ENCODE results near the gene ZNF345. TPM values are rescaled to one million over a fixed set of nuclear protein-coding genes. Genes with fewer than 3 reads are reported as not detected.

ZNF345 gene
- total RNA-seq (16.2 TPM), polyA plus RNA-seq (4.4 TPM)

DNA sequence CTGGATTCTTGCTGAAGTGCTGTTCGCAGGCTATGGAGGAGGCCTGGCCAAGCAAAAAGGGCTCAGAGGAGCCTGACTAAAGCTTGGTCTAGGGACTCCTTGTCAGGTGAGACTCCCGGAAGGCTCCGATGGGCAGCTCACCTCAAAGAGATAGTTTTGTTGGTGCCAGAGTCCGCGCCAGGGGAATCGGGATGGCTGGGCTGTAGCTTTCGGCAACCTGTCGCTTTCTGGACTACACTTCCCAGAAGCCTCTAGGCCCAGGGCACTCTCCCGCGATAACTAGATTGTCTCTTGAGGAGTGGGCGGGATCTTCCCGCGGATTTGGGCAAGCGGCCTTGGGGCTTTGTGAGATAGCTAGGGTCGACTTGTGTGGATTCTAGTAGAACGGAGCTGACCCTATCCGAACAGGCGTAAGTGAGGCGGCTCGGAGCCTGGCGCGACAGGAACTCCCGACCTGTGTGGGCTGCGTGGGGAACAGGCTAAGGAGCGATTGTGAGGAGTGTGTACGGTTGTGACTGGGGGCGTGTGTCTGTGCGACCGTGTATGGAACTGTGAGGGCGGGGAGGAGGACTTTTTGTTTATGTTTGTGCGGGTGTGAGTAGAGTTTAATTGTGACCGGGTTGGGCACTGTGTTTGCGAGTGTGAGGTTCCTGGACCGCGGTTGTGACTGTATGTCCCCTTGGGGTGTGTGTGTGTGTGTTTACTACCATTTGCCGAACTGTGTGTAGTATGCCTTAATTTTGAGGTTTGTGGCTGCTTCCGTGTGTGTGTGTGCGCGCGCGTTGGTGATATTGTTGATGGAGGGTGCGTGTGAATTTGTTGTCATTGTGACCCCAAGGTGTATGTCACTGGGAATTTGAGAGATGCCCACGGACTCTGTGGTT is at the start of gene ZNF345:
Gene ZNF345, plus strand, starts transcription at position 318 of the 884 bp plus-strand sequence. CDS start 25,955 bp downstream, outside the sequence.
- DNase-seq (ENCODE audit: extremely low spot score): peak; percentile 96
- peak within 1 kb of the TSS; percentile 78 for H3K4me3 ChIP-seq (ENCODE audit: low read depth, low read length)
- no peaks in the 10 kb centered on the region for H3K36me3 ChIP-seq (ENCODE audit: insufficient read depth)
- under 1% methylated on average over 43 of the region's 43 CpGs for WGBS
- H3K27ac ChIP-seq (ENCODE audit: low read depth): peak within 1 kb of the TSS; percentile 87
- no peaks in the 10 kb centered on the region for H3K4me1 ChIP-seq (ENCODE audit: insufficient read depth)

DNA sequence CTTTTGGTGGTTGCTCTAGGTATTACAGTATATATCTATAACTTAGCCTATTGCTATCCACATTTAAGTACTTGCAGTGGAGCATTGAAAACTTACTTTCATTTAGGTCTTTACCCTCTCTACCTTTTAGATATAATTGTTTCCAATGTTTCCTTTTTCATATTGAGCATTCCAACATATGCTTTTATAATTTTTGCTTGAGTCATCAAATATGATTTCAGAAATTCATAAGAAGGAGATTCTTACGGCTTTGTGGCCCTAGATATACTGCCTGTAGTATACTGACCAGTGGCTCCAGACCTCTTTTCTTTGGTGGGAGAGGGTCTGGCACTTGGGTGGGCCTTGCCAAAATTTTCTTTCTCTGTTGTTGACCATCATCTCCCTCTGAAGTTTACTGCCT is 45.3 kb upstream of the ZNF345 start:
- no peak overlapping the region for H3K27ac ChIP-seq (ENCODE audit: low read depth)
- H3K4me1 ChIP-seq (ENCODE audit: insufficient read depth): no peaks in the 10 kb centered on the region
- no peak for DNase-seq (ENCODE audit: extremely low spot score)
- H3K36me3 ChIP-seq (ENCODE audit: insufficient read depth): peaks cover 4% of the 10 kb centered on the region
- no peak overlapping the region for H3K4me3 ChIP-seq (ENCODE audit: low read depth, low read length)
- WGBS: 93% methylated on average over 1 of the region's 1 CpG

DNA sequence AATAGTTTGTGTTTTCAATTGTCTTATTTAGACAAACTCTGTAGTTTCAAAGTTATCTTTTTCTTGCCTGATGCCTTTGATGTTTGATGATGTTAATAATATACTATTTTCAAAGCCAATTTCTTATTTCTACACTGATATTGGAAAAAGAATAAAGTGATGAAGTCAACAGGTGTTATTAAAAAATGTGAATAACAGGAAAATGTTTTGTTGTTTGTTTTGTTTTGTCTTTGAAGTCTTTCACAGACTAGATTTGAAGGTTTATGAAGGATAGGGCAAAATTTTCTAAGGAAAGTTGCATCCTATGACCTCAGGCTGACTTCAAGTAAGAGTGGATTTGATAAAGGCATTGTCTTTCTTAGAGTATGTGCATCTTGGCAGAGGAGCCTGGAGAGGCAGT is 43.6 kb upstream of the ZNF345 start:
- DNase-seq (ENCODE audit: extremely low spot score): no peak
- H3K27ac ChIP-seq (ENCODE audit: low read depth): no peak overlapping the region
- H3K4me3 ChIP-seq (ENCODE audit: low read depth, low read length): no peak overlapping the region
- no peaks in the 10 kb centered on the region for H3K4me1 ChIP-seq (ENCODE audit: insufficient read depth)
- peaks cover 4% of the 10 kb centered on the region for H3K36me3 ChIP-seq (ENCODE audit: insufficient read depth)

DNA sequence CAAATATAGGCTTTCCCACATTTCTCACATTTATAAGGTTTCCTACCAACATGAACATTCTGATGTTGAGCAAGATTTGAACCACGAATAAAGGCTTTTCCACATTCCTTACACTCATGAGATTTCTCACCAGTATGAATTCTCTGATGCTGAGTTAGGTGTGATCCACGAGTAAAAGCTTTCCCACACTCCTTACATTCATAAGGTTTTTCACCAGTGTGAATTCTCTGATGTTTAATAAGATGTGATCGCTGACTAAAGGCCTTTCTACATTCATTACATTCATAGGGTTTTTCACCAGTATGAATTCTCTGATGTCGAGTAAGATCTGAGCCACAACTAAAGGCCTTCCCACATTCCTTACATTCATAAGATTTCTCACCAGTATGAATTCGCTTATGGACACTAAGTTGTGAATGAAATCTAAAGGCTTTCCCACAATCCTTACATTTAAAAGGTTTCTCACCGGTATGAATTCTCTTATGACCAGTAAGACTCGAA is 31.5 kb upstream of the ZNF345 start:
- no peaks in the 10 kb centered on the region for H3K4me1 ChIP-seq (ENCODE audit: insufficient read depth)
- peaks cover 23% of the 10 kb centered on the region for H3K36me3 ChIP-seq (ENCODE audit: insufficient read depth)
- WGBS: 98% methylated on average over 7 of the region's 7 CpGs
- H3K27ac ChIP-seq (ENCODE audit: low read depth): no peak overlapping the region
- DNase-seq (ENCODE audit: extremely low spot score): no peak
- H3K4me3 ChIP-seq (ENCODE audit: low read depth, low read length): no peak overlapping the region

DNA sequence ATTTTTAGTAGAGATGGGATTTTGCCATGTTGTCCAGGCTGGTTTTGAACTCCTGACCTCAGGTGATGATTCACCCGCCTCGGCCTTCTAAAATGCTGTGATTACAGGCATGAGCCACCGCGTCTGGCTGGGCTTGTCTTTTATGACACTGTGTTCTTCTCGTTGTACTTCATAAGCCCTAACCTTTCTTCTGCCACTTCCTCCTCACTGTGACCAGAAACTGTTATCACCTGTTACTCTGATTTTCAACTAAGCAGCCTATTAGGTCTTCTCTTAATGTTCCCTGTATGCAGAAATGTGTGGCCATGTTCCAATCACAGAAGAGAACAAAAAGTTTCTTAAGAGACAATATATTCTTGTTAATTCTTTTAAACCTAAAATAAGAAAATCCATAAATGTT is 28.9 kb upstream of the ZNF345 start:
- no peak overlapping the region for H3K4me3 ChIP-seq (ENCODE audit: low read depth, low read length)

DNA sequence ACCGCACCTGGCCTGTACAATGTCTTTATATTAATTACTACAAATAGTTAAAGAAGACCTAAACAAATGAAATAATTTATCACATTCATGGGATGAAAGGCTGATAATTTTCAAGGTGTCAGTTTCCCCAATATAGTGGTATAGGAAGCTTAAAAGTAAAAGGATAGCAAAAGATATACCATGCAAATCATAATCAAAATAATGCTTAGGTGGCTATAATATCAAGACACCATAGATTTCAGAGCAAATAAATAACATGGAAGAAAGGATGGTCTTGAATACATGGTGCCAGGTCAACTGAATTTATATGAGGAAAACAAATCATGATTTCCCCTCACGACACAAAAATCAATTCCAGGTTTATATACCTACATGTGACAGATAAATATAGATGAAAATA is 17.2 kb upstream of the ZNF345 start:
- peaks cover 2% of the 10 kb centered on the region for H3K4me1 ChIP-seq (ENCODE audit: insufficient read depth)
- no peak for DNase-seq (ENCODE audit: extremely low spot score)
- H3K27ac ChIP-seq (ENCODE audit: low read depth): no peak overlapping the region
- no peak overlapping the region for H3K4me3 ChIP-seq (ENCODE audit: low read depth, low read length)
- H3K36me3 ChIP-seq (ENCODE audit: insufficient read depth): peaks cover 7% of the 10 kb centered on the region
- 97% methylated on average over 2 of the region's 2 CpGs for WGBS

More for the DNA sequence above, 28.9 kb upstream of the ZNF345 start:
- 96% methylated on average over 5 of the region's 5 CpGs for WGBS
- H3K27ac ChIP-seq (ENCODE audit: low read depth): no peak overlapping the region
- H3K36me3 ChIP-seq (ENCODE audit: insufficient read depth): peaks cover 29% of the 10 kb centered on the region
- no peaks in the 10 kb centered on the region for H3K4me1 ChIP-seq (ENCODE audit: insufficient read depth)
- DNase-seq (ENCODE audit: extremely low spot score): no peak

DNA sequence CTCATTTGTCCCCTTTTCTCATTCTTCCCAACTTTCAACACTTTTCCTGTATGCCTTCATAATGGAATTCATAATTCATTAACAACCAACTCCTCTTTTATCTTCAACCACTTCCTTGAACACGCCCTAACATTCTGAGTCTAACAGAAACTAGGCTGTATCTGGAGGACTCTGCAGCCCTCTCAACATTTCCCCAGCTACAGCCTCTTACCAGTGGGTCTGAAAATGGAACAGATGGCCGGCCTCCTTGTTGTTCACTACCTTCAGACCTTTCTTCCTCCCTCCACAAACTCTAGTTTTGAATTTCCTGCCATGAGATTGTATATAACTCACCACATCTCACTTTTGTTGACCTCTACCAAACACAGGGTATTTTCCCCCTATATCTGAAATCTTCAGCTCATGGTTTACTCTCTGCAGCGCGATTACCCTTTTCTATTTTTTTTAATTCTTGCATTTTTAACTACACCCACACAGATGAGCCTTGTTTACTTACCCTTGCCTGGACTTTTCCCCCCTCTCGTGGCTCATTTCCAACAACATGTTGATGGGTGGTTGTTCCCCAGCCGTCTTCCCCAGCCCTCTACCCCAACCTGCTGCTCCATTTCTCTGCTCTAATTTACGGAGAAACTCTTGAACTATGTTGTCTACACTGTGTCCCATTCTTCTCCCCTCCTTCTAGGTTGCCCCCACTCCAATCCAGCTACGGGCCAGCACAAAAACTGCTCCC is 13.3 kb upstream of the ZNF345 start:
- Histone ChIP-seq H3K27ac (ENCODE audit: low read depth) (peak overlapping the region; percentile 86), H3K36me3 (ENCODE audit: insufficient read depth) (peaks cover 2% of the 10 kb centered on the region), H3K4me3 (ENCODE audit: low read depth, low read length) (peak overlapping the region; percentile 76), H3K4me1 (ENCODE audit: insufficient read depth) (peaks cover 2% of the 10 kb centered on the region)
- 21% methylated on average over 8 of the region's 8 CpGs for WGBS
- no peak for DNase-seq (ENCODE audit: extremely low spot score)

DNA sequence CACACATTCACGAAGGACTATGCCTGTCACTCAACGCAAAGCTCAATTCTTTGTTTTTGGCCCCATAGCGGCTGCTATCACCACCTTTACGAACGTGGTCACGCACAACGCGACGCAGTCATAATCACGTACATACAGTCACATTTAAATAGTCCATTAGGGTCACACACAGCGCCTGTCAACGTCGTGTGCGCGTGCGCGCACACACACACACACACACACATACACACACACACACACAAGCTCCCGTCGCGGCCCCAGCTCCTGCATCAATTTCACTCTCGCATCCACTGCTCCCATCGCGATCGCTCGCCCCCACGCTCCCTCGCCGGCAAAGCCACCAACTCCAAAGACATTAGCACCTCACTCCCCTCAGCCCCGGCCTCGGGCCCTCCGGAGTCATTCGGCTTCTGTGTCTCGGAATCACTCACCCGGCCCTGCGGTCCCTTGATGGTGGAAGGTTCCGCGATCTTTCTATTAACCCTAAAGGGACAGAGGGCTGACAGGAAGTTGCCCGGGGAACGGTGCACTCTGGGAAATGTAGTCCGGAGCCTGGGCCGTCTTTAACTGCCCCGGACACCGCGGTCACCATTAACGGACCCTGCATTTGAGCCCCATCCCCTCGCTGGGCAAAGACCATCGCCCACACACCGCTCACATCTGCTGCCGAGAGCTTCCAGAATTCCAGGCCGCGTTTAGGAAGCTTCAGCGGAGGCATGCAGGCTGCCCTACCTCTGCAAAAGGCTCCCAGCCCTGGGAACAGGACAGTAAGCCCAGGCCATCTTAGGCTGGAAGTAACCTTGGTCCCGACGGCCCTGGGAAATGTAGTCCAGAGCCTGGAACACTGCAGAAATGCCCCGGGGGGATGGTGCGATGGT is 12.5 kb upstream of the ZNF345 start, which contains the start of gene ZNF790:
Gene ZNF790, minus strand, starts transcription at position 482 of the 878 bp plus-strand sequence. CDS start 12,768 bp downstream, outside the sequence.
- peak within 1 kb of the TSS; percentile 86 for H3K27ac ChIP-seq (ENCODE audit: low read depth)
- H3K4me3 ChIP-seq (ENCODE audit: low read depth, low read length): peak within 1 kb of the TSS; percentile 76
- WGBS: under 1% methylated on average over 56 of the region's 56 CpGs
- peaks cover 2% of the 10 kb centered on the region for H3K36me3 ChIP-seq (ENCODE audit: insufficient read depth)
- peak; percentile 89 for DNase-seq (ENCODE audit: extremely low spot score)
- peaks cover 2% of the 10 kb centered on the region for H3K4me1 ChIP-seq (ENCODE audit: insufficient read depth)

DNA sequence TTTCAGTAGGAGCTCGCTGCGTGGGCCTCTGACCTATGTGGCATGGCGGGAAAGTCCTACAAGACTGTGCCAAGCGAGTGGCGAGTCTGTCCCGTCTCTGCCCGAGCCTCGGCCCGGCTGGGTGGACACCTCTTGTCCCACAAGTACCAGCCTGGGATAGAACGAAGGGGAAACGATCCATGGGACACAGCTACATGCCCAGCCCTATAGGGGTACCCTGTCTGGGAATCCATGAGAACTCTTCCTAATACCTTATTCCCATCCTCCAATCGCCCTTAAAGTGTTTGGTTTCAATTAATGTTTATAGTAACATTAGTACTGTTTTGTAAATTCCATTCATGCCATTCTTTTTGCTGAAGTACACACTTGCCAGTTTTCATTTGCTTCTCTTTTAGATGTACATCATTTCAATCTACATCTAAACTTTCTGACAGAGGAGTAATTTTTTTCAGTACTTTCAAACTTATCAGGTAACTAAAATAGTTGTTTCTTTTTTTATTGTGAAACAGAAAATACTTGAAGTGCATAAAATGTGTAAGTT is 11.8 kb upstream of the ZNF345 start:
- Histone ChIP-seq H3K4me3 (ENCODE audit: low read depth, low read length) (peak overlapping the region; percentile 76), H3K27ac (ENCODE audit: low read depth) (no peak overlapping the region), H3K4me1 (ENCODE audit: insufficient read depth) (peaks cover 2% of the 10 kb centered on the region), H3K36me3 (ENCODE audit: insufficient read depth) (peaks cover 2% of the 10 kb centered on the region)
- WGBS: 9% methylated on average over 12 of the region's 12 CpGs
- DNase-seq (ENCODE audit: extremely low spot score): no peak

DNA sequence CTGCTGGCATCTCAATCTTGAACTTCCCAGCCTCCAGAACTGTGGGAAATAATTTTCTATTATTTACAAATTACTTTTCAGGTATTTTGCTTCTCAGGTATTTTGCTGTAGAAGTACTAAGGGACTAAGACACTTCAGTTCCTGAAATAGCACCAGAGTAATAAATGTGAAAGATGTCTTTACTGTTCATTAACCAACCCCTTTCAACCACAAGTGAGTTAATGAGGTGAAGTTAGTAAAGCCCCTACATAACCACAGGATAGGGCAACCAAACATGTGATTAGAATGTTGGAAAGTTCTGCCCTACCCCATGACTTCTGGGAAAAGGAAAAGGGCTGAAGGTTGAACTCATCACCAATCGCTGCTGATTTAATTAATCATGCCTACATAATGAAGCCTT is 2.7 kb upstream of the ZNF345 start:
- 86% methylated on average over 1 of the region's 1 CpG for WGBS
- DNase-seq (ENCODE audit: extremely low spot score): no peak
- H3K36me3 ChIP-seq (ENCODE audit: insufficient read depth): peaks cover 2% of the 10 kb centered on the region

DNA sequence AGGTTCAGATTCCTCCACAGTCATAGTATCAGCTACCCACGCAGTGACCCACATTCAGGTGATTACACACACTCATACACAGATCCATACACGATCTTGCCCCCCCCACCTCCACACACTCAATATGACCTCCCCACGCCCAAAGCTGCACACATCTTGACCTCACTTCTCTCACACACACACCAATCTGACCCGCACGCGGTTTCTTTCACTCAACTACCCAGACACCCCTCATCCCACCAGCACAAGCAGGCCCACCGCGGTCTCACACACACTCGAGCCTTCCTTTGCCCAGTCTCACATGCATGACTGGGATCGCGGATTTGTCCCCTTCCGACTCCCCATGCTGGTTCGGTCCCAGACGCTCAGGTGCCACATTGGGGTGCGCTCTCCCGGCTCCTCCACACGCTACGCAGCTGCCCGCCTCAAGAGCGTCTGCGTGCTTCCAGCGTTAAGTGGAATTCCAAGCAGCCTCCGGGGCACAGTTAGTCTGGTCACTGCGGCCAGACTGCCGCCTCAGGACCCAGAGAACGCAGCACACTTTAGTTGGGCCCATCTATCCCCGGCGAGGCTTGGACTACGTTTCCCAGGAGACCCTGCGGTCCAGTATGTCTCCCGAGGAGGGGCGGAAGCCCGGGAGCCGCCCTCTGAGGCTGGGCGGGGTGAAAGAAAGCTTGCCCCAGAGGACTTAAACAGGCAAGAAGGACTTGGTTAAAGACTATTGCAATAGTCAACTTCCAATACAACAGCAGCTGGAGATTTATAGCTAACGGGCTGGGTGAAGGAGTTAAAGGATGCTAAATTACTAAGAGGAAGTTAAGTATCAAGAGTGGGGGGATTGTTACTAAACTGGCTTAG is 746 bp upstream of the ZNF345 start:
- under 1% methylated on average over 36 of the region's 36 CpGs for WGBS
- Histone ChIP-seq H3K4me1 (ENCODE audit: insufficient read depth) (no peaks in the 10 kb centered on the region), H3K36me3 (ENCODE audit: insufficient read depth) (no peaks in the 10 kb centered on the region), H3K27ac (ENCODE audit: low read depth) (peak overlapping the region; percentile 87), H3K4me3 (ENCODE audit: low read depth, low read length) (peak overlapping the region; percentile 78)
- DNase-seq (ENCODE audit: extremely low spot score): peak; percentile 90

More for the DNA sequence above, 2.7 kb upstream of the ZNF345 start:
- Histone ChIP-seq H3K27ac (ENCODE audit: low read depth) (no peak overlapping the region), H3K4me3 (ENCODE audit: low read depth, low read length) (no peak overlapping the region), H3K4me1 (ENCODE audit: insufficient read depth) (no peaks in the 10 kb centered on the region)

DNA sequence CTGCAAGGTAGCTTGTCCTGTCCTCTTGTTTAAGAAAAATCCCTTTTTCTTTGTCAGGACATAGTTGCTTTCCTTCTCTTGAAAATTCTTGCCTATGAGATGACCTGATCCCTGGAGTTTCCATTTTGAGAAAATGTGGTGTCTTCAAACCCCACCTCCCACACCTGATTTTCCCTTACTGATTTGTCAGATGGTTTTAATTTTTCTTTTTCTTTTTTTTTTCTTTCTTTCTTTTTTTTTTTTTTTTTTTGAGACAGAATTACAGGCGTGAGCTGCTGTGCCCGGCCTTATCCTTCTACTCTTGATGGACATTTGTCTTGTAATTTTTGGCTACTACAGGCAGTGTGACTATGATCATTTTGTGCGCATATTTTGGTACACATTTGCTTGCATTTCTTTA is 1.2 kb downstream of the ZNF345 start:
- H3K4me3 ChIP-seq (ENCODE audit: low read depth, low read length): no peak overlapping the region
- 93% methylated on average over 3 of the region's 3 CpGs for WGBS
- H3K27ac ChIP-seq (ENCODE audit: low read depth): no peak overlapping the region
- no peak for DNase-seq (ENCODE audit: extremely low spot score)
- H3K4me1 ChIP-seq (ENCODE audit: insufficient read depth): no peaks in the 10 kb centered on the region
- no peaks in the 10 kb centered on the region for H3K36me3 ChIP-seq (ENCODE audit: insufficient read depth)

Data from urinary bladder (tissue), 4 donors.